SU-DHL-6 (cell line): Measurements from ENCODE around the gene MED15.

Source experiments
- H2AFZ ChIP-seq: fragments of 200-600 bp; sonication (generic); 2 replicates; pipeline ENCODE4 v1.6.1; 2014; ENCODE audit warnings: low read depth, mild to moderate bottlenecking, moderate library complexity, mixed read lengths, antibody characterized with exemption, low read length; ENCODE audit not compliant: severe bottlenecking
- H3F3A ChIP-seq: fragments of 200-600 bp; shearing (Covaris generic); 2 replicates; pipeline ENCODE4 v1.6.0; 2016; ENCODE audit warnings: antibody characterized with exemption, mild to moderate bottlenecking; ENCODE audit not compliant: insufficient read depth
- H3K27ac ChIP-seq: fragments of 200-600 bp; sonication (generic); 2 replicates; pipeline ENCODE4 v1.5.1; 2016; ENCODE audit warnings: low read depth, mild to moderate bottlenecking, low read length, moderate library complexity, mixed read lengths
- H3K27me3 ChIP-seq: fragments of 200-600 bp; sonication (generic), shearing (Covaris generic); 2 replicates; pipeline ENCODE4 v1.6.0; 2014; ENCODE audit warnings: mild to moderate bottlenecking, low read length
- H3K36me3 ChIP-seq: fragments of 200-600 bp; sonication (generic); 2 replicates; pipeline ENCODE4 v1.6.1; 2014; ENCODE audit warnings: mild to moderate bottlenecking, low read length, mixed read lengths
- H3K4me2 ChIP-seq: fragments of 300-600, 200-600 bp; shearing (Covaris generic), sonication (generic); 2 replicates; pipeline ENCODE4 v1.6.0; 2014; ENCODE audit warnings: low read length, low read depth, mild to moderate bottlenecking; ENCODE audit not compliant: poor library complexity, severe bottlenecking
- H3K4me3 ChIP-seq: fragments of 200-600 bp; sonication (generic); 2 replicates; pipeline ENCODE4 v1.5.1; 2014; ENCODE audit warnings: antibody characterized with exemption, low read length, mild to moderate bottlenecking, mixed read lengths; ENCODE audit not compliant: insufficient read depth, poor library complexity, severe bottlenecking
- H3K79me2 ChIP-seq: fragments of 200-600 bp; sonication (generic); 2 replicates; pipeline ENCODE4 v1.6.1; 2014; ENCODE audit warnings: mild to moderate bottlenecking, low read length, moderate library complexity; ENCODE audit not compliant: insufficient read depth
- H3K9ac ChIP-seq: fragments of 200-600 bp; sonication (generic); 2 replicates; pipeline ENCODE4 v1.7.0; 2014; ENCODE audit warnings: mild to moderate bottlenecking, low read length
- H3K9me2 ChIP-seq: fragments of 200-600 bp; sonication (generic); replicated peaks from 2 replicates; pipeline ENCODE4 v1.6.1; 2014; ENCODE audit warnings: low read length; ENCODE audit not compliant: insufficient read depth
- H3K9me3 ChIP-seq: fragments of 200-600 bp; sonication (generic); 2 replicates; pipeline ENCODE4 v1.6.1; 2014; ENCODE audit warnings: low read length, mixed read lengths; ENCODE audit not compliant: insufficient read depth
- H4K20me1 ChIP-seq: fragments of 200-600 bp; sonication (generic); 2 replicates; pipeline ENCODE4 v1.6.1; 2014; ENCODE audit warnings: low read depth, mild to moderate bottlenecking, antibody characterized with exemption, low read length, moderate library complexity, mixed read lengths
- CTCF ChIP-seq: fragments of 200-600 bp; sonication (generic); IDR thresholded peaks from one replicate; pipeline ENCODE4 v1.5.1; 2017; ENCODE audit warnings: antibody characterized with exemption, mild to moderate bottlenecking, low read length, moderate library complexity; ENCODE audit not compliant: insufficient read depth, poor library complexity, severe bottlenecking
- EZH2phosphoT487 ChIP-seq: fragments of 200-600 bp; sonication (generic), shearing (Covaris generic); conservative IDR thresholded peaks from 2 replicates; pipeline ENCODE4 v1.6.1; 2018; ENCODE audit warnings: mild to moderate bottlenecking, antibody characterized with exemption, low read length, moderate library complexity, mixed read lengths

MED15 gene

GRCh38 chr22:20632082-20632481 is 124.7 kb downstream of the MED15 start:
- Histone ChIP-seq H3K9me2 (no peaks in the 10 kb centered on the region), H4K20me1 (no peaks in the 10 kb centered on the region), H3K27ac (no peak overlapping the region), H3F3A (no peaks in the 10 kb centered on the region), H3K36me3 (no peaks in the 10 kb centered on the region), H3K79me2 (no peaks in the 10 kb centered on the region), H3K9me3 (no peaks in the 10 kb centered on the region), H2AFZ (no peak overlapping the region), H3K4me2 (no peak overlapping the region), H3K27me3 (no peaks in the 10 kb centered on the region), H3K4me3 (no peak overlapping the region), H3K9ac (no peak overlapping the region)
- no peak for TF ChIP-seq CTCF
- no peak for TF ChIP-seq EZH2phosphoT487

DNA sequence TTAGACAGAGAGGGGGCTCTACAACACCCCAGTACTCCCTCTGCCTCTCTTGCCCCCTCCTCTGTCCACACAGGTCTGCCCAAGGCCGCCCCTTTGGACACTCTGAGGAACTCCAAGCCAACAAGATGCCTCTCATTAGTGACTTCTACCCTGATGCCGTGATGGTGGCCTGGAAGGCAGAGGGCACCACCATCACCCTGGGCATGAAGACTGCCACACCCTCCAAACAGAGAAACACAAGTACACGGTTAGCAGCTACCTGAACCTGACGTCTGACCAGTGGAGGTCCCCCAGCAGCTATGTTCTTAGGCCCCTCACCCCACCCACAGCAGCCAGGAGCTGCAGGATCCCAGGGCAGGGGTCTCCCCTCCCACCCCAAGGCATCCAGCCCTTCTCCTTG is 125.1 kb downstream of the MED15 start:
- Histone ChIP-seq H3K36me3 (no peaks in the 10 kb centered on the region), H3K9me3 (no peaks in the 10 kb centered on the region), H4K20me1 (no peaks in the 10 kb centered on the region), H3F3A (no peaks in the 10 kb centered on the region), H3K27ac (no peak overlapping the region), H3K9me2 (no peaks in the 10 kb centered on the region), H3K4me2 (no peak overlapping the region), H3K4me3 (no peak overlapping the region), H3K79me2 (no peaks in the 10 kb centered on the region), H2AFZ (no peak overlapping the region), H3K9ac (no peak overlapping the region), H3K27me3 (no peaks in the 10 kb centered on the region)
- no peak for TF ChIP-seq EZH2phosphoT487

- Histone ChIP-seq H3K27me3 (no peaks in the 10 kb centered on the region), H3K36me3 (no peaks in the 10 kb centered on the region), H3K79me2 (no peaks in the 10 kb centered on the region), H4K20me1 (no peaks in the 10 kb centered on the region), H3K4me2 (no peak overlapping the region), H3K9me2 (no peaks in the 10 kb centered on the region), H3K4me3 (no peak overlapping the region), H3K27ac (no peak overlapping the region), H2AFZ (no peak overlapping the region), H3F3A (no peaks in the 10 kb centered on the region), H3K9ac (no peak overlapping the region), H3K9me3 (no peaks in the 10 kb centered on the region)
- TF ChIP-seq CTCF (no peak), EZH2phosphoT487 (no peak)
Observed at GRCh38 chr22:20634560-20635226, 127.3 kb downstream of the MED15 start.

GRCh38 chr22:20635227-20635591 is 127.8 kb downstream of the MED15 start:
- Histone ChIP-seq H3K27me3 (no peaks in the 10 kb centered on the region), H3F3A (no peaks in the 10 kb centered on the region), H3K79me2 (no peaks in the 10 kb centered on the region), H4K20me1 (no peaks in the 10 kb centered on the region), H3K4me3 (no peak overlapping the region), H3K9me2 (no peaks in the 10 kb centered on the region), H3K4me2 (no peak overlapping the region), H2AFZ (no peak overlapping the region), H3K9me3 (no peaks in the 10 kb centered on the region), H3K36me3 (no peaks in the 10 kb centered on the region), H3K27ac (no peak overlapping the region), H3K9ac (no peak overlapping the region)
- TF ChIP-seq CTCF (no peak), EZH2phosphoT487 (no peak)
